ENCODE measurements around the gene RFK. TPM values are rescaled to one million over a fixed set of nuclear protein-coding genes. Genes with fewer than 3 reads are reported as not detected.
A peak's percentile ranks its signal among the peaks of the same experiment; 100 is the strongest.

The RFK gene
- total and polyA plus RNA-seq, 10 donors: 5.4 to 21.4 (median 14.1) TPM

DNA sequence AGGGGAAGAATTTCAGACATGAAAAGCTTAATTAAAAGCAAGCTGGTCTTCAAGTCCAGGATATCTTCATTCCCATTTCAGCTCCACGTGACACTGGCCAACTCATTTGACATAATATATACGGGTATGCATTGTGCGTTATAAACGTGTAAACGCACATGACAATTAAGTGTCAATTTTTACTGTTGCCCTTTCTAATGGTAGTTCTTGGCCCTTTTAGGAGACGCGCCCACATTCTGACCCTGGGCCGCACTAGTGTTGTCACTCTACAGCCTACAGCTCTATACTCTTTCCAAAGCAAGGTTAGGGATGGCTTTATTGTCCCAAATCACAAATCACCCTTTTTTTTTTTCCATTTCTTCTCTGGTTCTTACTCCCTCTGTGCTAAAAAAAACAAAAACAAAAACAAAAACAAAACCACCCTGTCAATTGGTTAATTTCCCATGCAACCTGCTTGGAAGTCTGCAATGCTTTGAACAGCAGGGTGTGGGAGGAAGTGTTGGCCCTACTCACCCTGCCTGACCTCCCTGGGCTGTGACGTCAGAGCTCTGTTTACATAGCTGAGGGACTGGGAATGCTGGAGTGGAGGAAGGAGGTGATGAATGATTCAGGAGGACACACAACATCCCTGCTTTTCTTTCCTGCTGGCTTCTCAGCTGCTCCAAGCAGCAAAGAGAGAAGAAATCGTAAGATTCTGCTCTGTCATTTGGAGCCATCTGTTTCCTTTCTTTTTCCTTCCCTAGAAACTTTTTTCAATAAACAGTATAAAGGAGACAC, 19.3 kb downstream of the RFK start:
- Histone ChIP-seq H3K9me3 (no peaks in the 10 kb centered on the region), H3K4me3 (no peak overlapping the region), H3K36me3 (no peaks in the 10 kb centered on the region), H3K27me3 (replicated peaks in 1 of 7) (no peaks in the 10 kb centered on the region), H3K27ac (no peak overlapping the region), H3K4me1 (peaks cover 0 to 14% (median 0%) of the 10 kb centered on the region in 6 donors)
- intact Hi-C loops (cut with DNase I; ENCODE audit: low total_unique reads): no loop called here
- TF ChIP-seq POLR2A (IDR thresholded peaks at IDR 0.05) (no peak), POLR2AphosphoS5 (IDR thresholded peaks at IDR 0.05) (peak in 1 of 3 donors; percentile 31)
- WGBS, 5 donors: 73 to 77% (median 76%) methylated on average over 10 of the region's 10 CpGs
- DNase-seq: no peak

DNA sequence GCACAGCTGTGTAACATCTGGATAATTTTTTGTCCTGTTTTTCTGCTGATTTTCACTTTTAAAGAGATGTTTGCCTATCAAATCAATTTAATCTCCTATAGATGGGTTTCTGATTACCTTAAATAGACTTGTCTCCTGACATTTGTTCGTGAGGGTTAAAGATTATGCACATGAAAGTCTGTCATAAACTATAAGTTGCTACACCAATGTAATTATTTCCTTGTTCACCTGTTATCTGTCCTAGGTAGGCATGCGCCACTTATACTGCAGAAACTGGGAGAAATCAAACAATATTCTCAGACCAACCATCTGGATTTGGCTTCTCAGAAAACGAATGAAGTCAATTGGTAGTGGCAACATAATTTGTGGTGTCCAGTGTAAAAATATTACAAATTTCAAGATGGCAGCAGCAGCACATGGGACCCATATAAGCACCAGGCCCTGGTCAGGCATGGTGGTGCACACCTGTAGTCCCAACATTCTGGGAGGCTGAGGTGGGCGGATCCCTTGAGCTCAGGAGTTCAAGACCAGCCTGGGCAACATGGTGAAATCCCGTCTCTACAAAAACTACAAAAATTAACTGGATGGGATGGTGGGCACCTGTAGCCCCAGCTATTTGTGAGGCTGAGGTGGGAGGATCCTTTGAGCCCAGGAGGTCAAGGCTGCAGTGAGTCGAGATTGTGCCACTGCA, 20.3 kb downstream of the RFK start:
- H3K4me3 ChIP-seq: no peak overlapping the region
- H3K4me1 ChIP-seq: peaks cover 0 to 14% (median 0%) of the 10 kb centered on the region in 6 donors
- TF ChIP-seq, protein P1, sequence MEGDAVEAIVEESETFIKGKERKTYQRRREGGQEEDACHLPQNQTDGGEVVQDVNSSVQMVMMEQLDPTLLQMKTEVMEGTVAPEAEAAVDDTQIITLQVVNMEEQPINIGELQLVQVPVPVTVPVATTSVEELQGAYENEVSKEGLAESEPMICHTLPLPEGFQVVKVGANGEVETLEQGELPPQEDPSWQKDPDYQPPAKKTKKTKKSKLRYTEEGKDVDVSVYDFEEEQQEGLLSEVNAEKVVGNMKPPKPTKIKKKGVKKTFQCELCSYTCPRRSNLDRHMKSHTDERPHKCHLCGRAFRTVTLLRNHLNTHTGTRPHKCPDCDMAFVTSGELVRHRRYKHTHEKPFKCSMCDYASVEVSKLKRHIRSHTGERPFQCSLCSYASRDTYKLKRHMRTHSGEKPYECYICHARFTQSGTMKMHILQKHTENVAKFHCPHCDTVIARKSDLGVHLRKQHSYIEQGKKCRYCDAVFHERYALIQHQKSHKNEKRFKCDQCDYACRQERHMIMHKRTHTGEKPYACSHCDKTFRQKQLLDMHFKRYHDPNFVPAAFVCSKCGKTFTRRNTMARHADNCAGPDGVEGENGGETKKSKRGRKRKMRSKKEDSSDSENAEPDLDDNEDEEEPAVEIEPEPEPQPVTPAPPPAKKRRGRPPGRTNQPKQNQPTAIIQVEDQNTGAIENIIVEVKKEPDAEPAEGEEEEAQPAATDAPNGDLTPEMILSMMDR (IDR thresholded peaks at IDR 0.05 in 8 of 11, conservative IDR thresholded peaks at IDR 0.05 in 3 of 11): no peak
- TF ChIP-seq POLR2A (IDR thresholded peaks at IDR 0.05): no peak
- no peak for TF ChIP-seq POLR2AphosphoS5 (IDR thresholded peaks at IDR 0.05)
- WGBS, 5 donors: 78 to 88% (median 85%) methylated on average over 6 of the region's 6 CpGs
- no peaks in the 10 kb centered on the region for H3K9me3 ChIP-seq
- H3K27me3 ChIP-seq (replicated peaks in 1 of 7): no peaks in the 10 kb centered on the region
- H3K36me3 ChIP-seq: no peaks in the 10 kb centered on the region
- no peak for DNase-seq
- intact Hi-C loops (cut with DNase I; ENCODE audit: low total_unique reads): no loop called here
- no peak overlapping the region for H3K27ac ChIP-seq

DNA sequence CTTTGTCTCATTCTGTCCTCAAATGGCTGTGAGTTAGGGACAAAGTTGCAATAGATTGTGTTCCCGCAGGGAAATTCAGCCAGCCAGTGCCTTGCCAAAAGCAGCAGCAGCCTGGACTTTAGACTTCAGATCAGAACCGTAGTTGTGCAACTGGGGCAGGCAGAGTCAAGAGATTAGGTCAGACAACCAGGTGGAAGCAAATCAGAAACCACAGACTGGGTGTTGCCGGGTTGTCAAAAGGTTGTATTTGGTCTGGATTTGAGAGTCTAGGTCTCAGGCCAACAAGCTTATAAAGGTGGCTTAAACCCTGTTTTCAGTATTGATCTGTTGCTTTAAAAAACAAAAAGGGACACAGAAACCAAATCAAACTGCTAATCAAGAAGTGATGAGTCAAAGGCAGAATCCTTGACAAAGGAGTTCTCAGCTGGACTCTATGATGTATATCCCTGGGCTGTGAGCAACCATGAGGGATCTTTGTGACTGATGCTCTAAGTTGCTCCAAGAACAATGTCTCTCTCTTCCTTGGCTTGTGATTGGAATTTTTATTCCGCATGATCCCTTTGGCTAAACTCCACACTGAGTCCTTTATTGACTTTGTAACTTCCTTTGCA, 20.9 kb downstream of the RFK start:
- Histone ChIP-seq H3K27me3 (replicated peaks in 1 of 7) (no peaks in the 10 kb centered on the region), H3K27ac (no peak overlapping the region), H3K4me3 (no peak overlapping the region), H3K4me1 (peaks cover 0 to 14% (median 0%) of the 10 kb centered on the region in 6 donors), H3K9me3 (no peaks in the 10 kb centered on the region), H3K36me3 (no peaks in the 10 kb centered on the region)
- WGBS, 5 donors: 62 to 74% (median 68%) methylated on average over 4 of the region's 4 CpGs
- TF ChIP-seq POLR2AphosphoS5 (IDR thresholded peaks at IDR 0.05) (no peak), POLR2A (IDR thresholded peaks at IDR 0.05) (no peak)
- TF ChIP-seq, protein P1 (IDR thresholded peaks at IDR 0.05 in 8 of 11, conservative IDR thresholded peaks at IDR 0.05 in 3 of 11): no peak
- intact Hi-C loops (cut with DNase I; ENCODE audit: low total_unique reads): no loop called here
- DNase-seq: no peak

DNA sequence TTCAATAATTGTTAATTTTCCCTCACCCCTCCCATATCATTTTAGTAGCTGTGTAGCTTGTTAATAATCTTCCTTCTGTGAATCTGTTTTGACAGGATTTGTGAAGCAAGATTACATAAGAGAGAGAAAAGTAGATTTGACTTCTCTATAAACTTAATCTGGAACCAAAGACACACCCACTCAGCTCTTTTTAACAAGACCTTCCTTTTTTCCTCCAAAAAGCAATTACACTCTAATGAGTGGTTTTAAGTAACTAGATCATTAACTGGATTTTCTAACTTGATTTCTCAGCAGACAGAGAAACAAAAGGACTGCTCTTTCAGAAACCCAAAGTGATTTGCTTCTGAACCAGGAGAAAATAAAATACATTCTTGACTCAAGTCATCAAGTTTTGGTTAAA, 21.9 kb downstream of the RFK start:
- Histone ChIP-seq H3K27ac (no peak overlapping the region), H3K4me3 (no peak overlapping the region)

More for the DNA sequence above, 21.9 kb downstream of the RFK start:
- intact Hi-C loops (cut with DNase I; ENCODE audit: low total_unique reads): no loop called here
- Histone ChIP-seq H3K9me3 (no peaks in the 10 kb centered on the region), H3K4me1 (peaks cover 0 to 14% (median 0%) of the 10 kb centered on the region in 6 donors), H3K27me3 (replicated peaks in 1 of 7) (no peaks in the 10 kb centered on the region), H3K36me3 (no peaks in the 10 kb centered on the region)
- DNase-seq: no peak
- TF ChIP-seq, protein P1 (IDR thresholded peaks at IDR 0.05 in 8 of 11, conservative IDR thresholded peaks at IDR 0.05 in 3 of 11): no peak
- TF ChIP-seq POLR2A (IDR thresholded peaks at IDR 0.05): no peak
- no peak for TF ChIP-seq POLR2AphosphoS5 (IDR thresholded peaks at IDR 0.05)

All from spleen (tissue), 11 donors.